HG03103 (cell line): ENCODE measurements around the gene SMIM38.
"Not testable (repeated sequence)": the region's sequence is repeated elsewhere in the genome, so short reads cannot be mapped to it uniquely, and the experiment has no call there.

Experiments
- ATAC-seq: cut with Tn5 transposase; IDR thresholded peaks from one replicate; pipeline ENCODE4 v1.9.1; 2021; ENCODE audit warnings: low read depth; ENCODE audit not compliant: unreplicated experiment

The SMIM38 gene

GRCh38 chr11:69137151-69137844 is 18.4 kb upstream of the SMIM38 start:
- ATAC-seq: no peak

- ATAC-seq: no peak
These were observed 17.5 kb upstream of the SMIM38 start for GRCh38 chr11:69138265-69138664.

- not testable (repeated sequence) for ATAC-seq
These were observed 15.6 kb upstream of the SMIM38 start for GRCh38 chr11:69140161-69140560.

- no peak for ATAC-seq
These were observed 15.1 kb upstream of the SMIM38 start for GRCh38 chr11:69140635-69141034.

GRCh38 chr11:69141742-69142141 is 14.0 kb upstream of the SMIM38 start:
- no peak for ATAC-seq

- no peak for ATAC-seq
These were observed 12.8 kb upstream of the SMIM38 start for GRCh38 chr11:69142895-69143294.

- no peak for ATAC-seq
These were observed 11.3 kb upstream of the SMIM38 start for GRCh38 chr11:69144316-69145049.

- ATAC-seq: no peak
These were observed 10.7 kb upstream of the SMIM38 start for GRCh38 chr11:69145050-69145380.

- ATAC-seq: no peak
These were observed 7.4 kb upstream of the SMIM38 start for GRCh38 chr11:69148377-69148762.

GRCh38 chr11:69148806-69149205 is 6.9 kb upstream of the SMIM38 start:
- ATAC-seq: no peak

GRCh38 chr11:69149338-69150045 is 6.2 kb upstream of the SMIM38 start:
- not testable (repeated sequence) for ATAC-seq

- ATAC-seq: no peak
These were observed 5.6 kb upstream of the SMIM38 start for GRCh38 chr11:69150175-69150574.

- no peak for ATAC-seq
These were observed 3.9 kb upstream of the SMIM38 start for GRCh38 chr11:69151836-69152235.

GRCh38 chr11:69152733-69153421 is 2.9 kb upstream of the SMIM38 start:
- ATAC-seq: no peak

GRCh38 chr11:69153661-69154060 is 2.1 kb upstream of the SMIM38 start:
- no peak for ATAC-seq

GRCh38 chr11:69154211-69154913 is 1.4 kb upstream of the SMIM38 start:
- ATAC-seq: no peak

- no peak for ATAC-seq
These were observed 815 bp upstream of the SMIM38 start for GRCh38 chr11:69154938-69155301.

GRCh38 chr11:69156235-69156639 is 502 bp downstream of the SMIM38 start:
- no peak for ATAC-seq

- no peak for ATAC-seq
These were observed 979 bp downstream of the SMIM38 start for GRCh38 chr11:69156673-69157155.

GRCh38 chr11:69157156-69157821 is 1.6 kb downstream of the SMIM38 start:
- ATAC-seq: no peak
